Naive thymus-derived CD8-positive, alpha-beta T cell (primary cell): ENCODE measurements around the gene IZUMO1. TPM values are rescaled to one million over a fixed set of nuclear protein-coding genes. Genes with fewer than 3 reads are reported as not detected.

Experiments
- ATAC-seq, 2 donors: fragments of 150-1000 bp; cut with Tn5 transposase in 1 of 2; sonication (Bioruptor Pico), chemical (Tn5 transposase) in 1 of 2; 1 replicate in 1 of 2; 2 replicates in 1 of 2; pipeline ENCODE4 v1.10.0; 2021; ENCODE audit warnings: mild to moderate bottlenecking in 2 of 2, moderate library complexity in 2 of 2
- POLR2A ChIA-PET: fragments of 350-600 bp; sonication (Branson Sonifier 250); formaldehyde crosslinking; loops from one replicate; lab custom pipeline; 2021; ENCODE audit warnings: antibody characterized with exemption; lab: Charles Lee
- DNase-seq, 10 donors: peaks; one replicate each; pipeline versions ENCODE4 v3.0.0 to v3.0.0-alpha.2; 2020 to 2022
- H3K27ac Mint-ChIP-seq, 10 donors: one replicate each; pipeline ENCODE4 v1.8.0; 2020 to 2022; ENCODE audit warnings: mild to moderate bottlenecking in 10 of 10, mixed read lengths in 10 of 10, moderate library complexity in 4 of 10, inconsistent platforms in 1 of 10
- H3K27me3 Mint-ChIP-seq, 5 donors: one replicate each; pipeline ENCODE4 v1.8.0; 2021 to 2022; ENCODE audit warnings: mixed read lengths in 5 of 5
- H3K36me3 Mint-ChIP-seq, 3 donors: one replicate each; pipeline ENCODE4 v1.8.0; 2020 to 2022; ENCODE audit warnings: mixed read lengths in 3 of 3, mild to moderate bottlenecking in 2 of 3, inconsistent platforms in 1 of 3
- H3K4me1 Mint-ChIP-seq, 4 donors: one replicate each; pipeline ENCODE4 v1.8.0; 2021 to 2022; ENCODE audit warnings: mixed read lengths in 4 of 4
- H3K4me3 Mint-ChIP-seq, 10 donors: one replicate each; pipeline ENCODE4 v1.8.0; 2020 to 2022; ENCODE audit warnings: mild to moderate bottlenecking in 10 of 10, mixed read lengths in 10 of 10, moderate library complexity in 6 of 10, inconsistent platforms in 1 of 10
- H3K9me3 Mint-ChIP-seq, 9 donors: one replicate each; pipeline ENCODE4 v1.8.0; 2020 to 2022; ENCODE audit warnings: mixed read lengths in 9 of 9, mild to moderate bottlenecking in 3 of 9, inconsistent platforms in 1 of 9, moderate library complexity in 1 of 9
- polyA plus RNA-seq, 3 donors: library from polyadenylated mRNA; unstranded; fragments of 300-500 nt; fragmentation: Illumina TruSeq; gene quantifications; one replicate each; pipeline ENCODE4 v1.2.3, GENCODE V29; 2021
- total RNA-seq, 8 experiments: library from RNA in 2 of 8; stranded (reverse) in 2 of 8; gene quantifications; one replicate each; pipeline ENCODE4 v1.2.3 and lab custom pipeline; 2021 to 2026

Gene IZUMO1
- total and polyA plus RNA-seq, 5 experiments from 2014 or later = not detected

- POLR2A ChIA-PET = interaction anchor here (0.6 to 2.8 kb wide), 8 partner anchors 10 to 106 kb away, joined by 3 to 16 read pairs (median 6); partner anchors contain the start of genes CA11, RPL18 and SPHK2
- DNase-seq = no peak
- no peaks in the 10 kb centered on the region for H3K27me3 Mint-ChIP-seq
- peak overlapping the region; percentile 20 to 88 (median 78) for H3K27ac Mint-ChIP-seq
- ATAC-seq = no peak
- no peaks in the 10 kb centered on the region for H3K36me3 Mint-ChIP-seq
- H3K9me3 Mint-ChIP-seq = peaks cover 0 to 2% (median 0%) of the 10 kb centered on the region in 9 donors
- peak overlapping the region; percentile 77 to 96 (median 85) for H3K4me3 Mint-ChIP-seq
- peaks cover 10 to 28% (median 19%) of the 10 kb centered on the region in 4 donors for H3K4me1 Mint-ChIP-seq
These were observed 31.7 kb downstream of the IZUMO1 start for GRCh38 chr19:48714759-48715675.

GRCh38 chr19:48713864-48714755, 32.6 kb downstream of the IZUMO1 start:
- no peaks in the 10 kb centered on the region for H3K27me3 Mint-ChIP-seq
- peaks cover 10 to 28% (median 19%) of the 10 kb centered on the region in 4 donors for H3K4me1 Mint-ChIP-seq
- POLR2A ChIA-PET = interaction anchor here (0.5 to 2.8 kb wide), 11 partner anchors 11 to 403 kb away, joined by 3 to 13 read pairs (median 5); partner anchors contain the start of genes CA11, FUT2, RPL18 and SPHK2
- peak; percentile 91 to 98 (median 96) for DNase-seq
- peak overlapping the region; percentile 77 to 96 (median 88) for H3K4me3 Mint-ChIP-seq
- peaks cover 0 to 2% (median 0%) of the 10 kb centered on the region in 9 donors for H3K9me3 Mint-ChIP-seq
- H3K36me3 Mint-ChIP-seq = no peaks in the 10 kb centered on the region
- ATAC-seq = peak; percentile 93 to 94
- peak overlapping the region; percentile 53 to 90 (median 83) for H3K27ac Mint-ChIP-seq

GRCh38 chr19:48713041-48713863, 33.5 kb downstream of the IZUMO1 start:
- no peaks in the 10 kb centered on the region for H3K27me3 Mint-ChIP-seq
- peak overlapping the region in 6 of 10 donors; percentile 8 to 90 (median 83) for H3K27ac Mint-ChIP-seq
- POLR2A ChIA-PET = interaction anchor here (0.5 to 2.8 kb wide), 10 partner anchors 11 to 404 kb away, joined by 3 to 13 read pairs (median 5); partner anchors contain the start of genes CA11, FUT2, RPL18 and SPHK2

GRCh38 chr19:48711106-48711662, 35.5 kb downstream of the IZUMO1 start:
- Mint-ChIP-seq H3K27ac (peak overlapping the region in 1 of 10 donors; percentile 11), H3K9me3 (peaks cover 0 to 2% (median 0%) of the 10 kb centered on the region in 9 donors), H3K27me3 (no peaks in the 10 kb centered on the region), H3K4me1 (peaks cover 10 to 28% (median 20%) of the 10 kb centered on the region in 4 donors), H3K4me3 (peak overlapping the region in 5 of 10 donors; percentile 24 to 58 (median 52)), H3K36me3 (peaks cover 0 to 7% (median 3%) of the 10 kb centered on the region in 3 donors)
- POLR2A ChIA-PET = interaction anchor here (0.7 kb wide), 1 partner anchor 28 kb away, joined by 10 read pairs; no protein-coding TSS in a partner anchor
- DNase-seq (no peak), ATAC-seq (no peak)

More at GRCh38 chr19:48713041-48713863, 33.5 kb downstream of the IZUMO1 start:
- DNase-seq (no peak), ATAC-seq (no peak)
- H3K36me3 Mint-ChIP-seq = no peaks in the 10 kb centered on the region
- H3K9me3 Mint-ChIP-seq = peaks cover 0 to 2% (median 0%) of the 10 kb centered on the region in 9 donors
- peak overlapping the region; percentile 77 to 96 (median 88) for H3K4me3 Mint-ChIP-seq
- peaks cover 10 to 28% (median 20%) of the 10 kb centered on the region in 4 donors for H3K4me1 Mint-ChIP-seq

GRCh38 chr19:48708471-48708870, 38.2 kb downstream of the IZUMO1 start:
- peaks cover 7 to 12% (median 10%) of the 10 kb centered on the region in 4 donors for H3K4me1 Mint-ChIP-seq
- H3K4me3 Mint-ChIP-seq = no peak overlapping the region
- no peak for ATAC-seq

DNA sequence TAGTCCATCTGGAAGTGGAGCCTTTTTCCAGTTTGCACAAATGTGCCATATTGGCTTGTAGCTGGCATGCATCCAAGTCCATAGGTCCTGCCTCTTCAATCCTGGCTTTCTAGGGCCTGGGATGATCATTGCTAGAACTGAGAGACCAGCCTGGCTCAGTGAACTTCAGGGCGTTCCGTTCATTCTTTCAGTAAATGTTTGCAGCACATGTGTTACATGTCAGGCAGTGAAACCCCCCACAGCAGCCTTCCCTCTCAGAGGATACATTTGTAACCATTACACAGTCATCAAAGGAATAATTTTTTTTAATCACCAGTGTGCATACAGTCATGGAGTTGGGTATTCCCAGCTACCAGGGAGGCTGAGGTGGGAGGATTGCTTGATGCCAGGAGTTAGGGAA, 41.3 kb downstream of the IZUMO1 start:
- H3K9me3 Mint-ChIP-seq = no peaks in the 10 kb centered on the region
- H3K4me1 Mint-ChIP-seq = peaks cover 0 to 6% (median 0%) of the 10 kb centered on the region in 4 donors
- no peak overlapping the region for H3K4me3 Mint-ChIP-seq
- no peak overlapping the region for H3K27ac Mint-ChIP-seq
- ATAC-seq = no peak
- no peak for DNase-seq
- no peaks in the 10 kb centered on the region for H3K27me3 Mint-ChIP-seq
- peaks cover 0 to 42% (median 38%) of the 10 kb centered on the region in 3 donors for H3K36me3 Mint-ChIP-seq
- POLR2A ChIA-PET = interaction anchor here (1.2 kb wide), 1 partner anchor 10 kb away, joined by 3 read pairs; no protein-coding TSS in a partner anchor

More at GRCh38 chr19:48708471-48708870, 38.2 kb downstream of the IZUMO1 start:
- H3K36me3 Mint-ChIP-seq = peaks cover 0 to 26% (median 20%) of the 10 kb centered on the region in 3 donors
- peaks cover 0 to 2% (median 0%) of the 10 kb centered on the region in 9 donors for H3K9me3 Mint-ChIP-seq
- no peak for DNase-seq
- H3K27ac Mint-ChIP-seq = peak overlapping the region in 3 of 10 donors; percentile 52 to 93 (median 54)
- POLR2A ChIA-PET = no interaction called here
- no peaks in the 10 kb centered on the region for H3K27me3 Mint-ChIP-seq

GRCh38 chr19:48703316-48703715, 43.4 kb downstream of the IZUMO1 start:
- Mint-ChIP-seq H3K27ac (no peak overlapping the region), H3K27me3 (peaks cover 0 to 2% (median 0%) of the 10 kb centered on the region in 5 donors), H3K4me3 (no peak overlapping the region), H3K9me3 (no peaks in the 10 kb centered on the region), H3K4me1 (peaks cover 0 to 1% (median 0%) of the 10 kb centered on the region in 4 donors), H3K36me3 (peaks cover 0 to 46% (median 43%) of the 10 kb centered on the region in 3 donors)
- no peak for ATAC-seq
- POLR2A ChIA-PET = no interaction called here
- no peak for DNase-seq

GRCh38 chr19:48702701-48703100, 44.0 kb downstream of the IZUMO1 start:
- ATAC-seq (no peak), DNase-seq (no peak)
- Mint-ChIP-seq H3K4me3 (no peak overlapping the region), H3K36me3 (peaks cover 0 to 46% (median 43%) of the 10 kb centered on the region in 3 donors), H3K4me1 (peaks cover 0 to 3% (median 1%) of the 10 kb centered on the region in 4 donors), H3K27me3 (peaks cover 0 to 6% (median 0%) of the 10 kb centered on the region in 5 donors), H3K9me3 (no peaks in the 10 kb centered on the region), H3K27ac (peak overlapping the region in 1 of 10 donors; percentile 58)
- POLR2A ChIA-PET = no interaction called here

DNA sequence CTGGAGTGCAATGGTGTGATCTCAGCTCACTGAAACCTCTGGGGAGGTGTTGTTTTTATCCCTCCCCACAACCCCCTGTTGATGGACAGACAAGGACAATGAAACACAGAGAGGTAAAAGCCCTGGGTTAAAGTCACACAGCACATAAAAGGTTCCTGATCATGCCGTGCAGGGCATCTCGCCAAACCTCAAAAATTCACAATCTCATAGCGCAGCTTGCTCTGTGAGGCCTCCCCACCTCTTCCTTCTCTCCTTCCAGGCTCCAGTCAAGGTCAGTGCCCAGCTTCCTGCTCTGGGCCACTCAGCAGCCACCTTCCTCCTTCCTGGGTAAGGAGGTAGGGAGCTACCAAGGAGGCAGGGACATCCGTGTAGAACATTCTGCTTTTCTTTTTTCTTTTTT, 48.7 kb downstream of the IZUMO1 start:
- H3K27me3 Mint-ChIP-seq = peaks cover 4 to 20% (median 7%) of the 10 kb centered on the region in 5 donors
- no peaks in the 10 kb centered on the region for H3K9me3 Mint-ChIP-seq
- peaks cover 0 to 25% (median 21%) of the 10 kb centered on the region in 3 donors for H3K36me3 Mint-ChIP-seq
- ATAC-seq (no peak), DNase-seq (no peak)
- H3K27ac Mint-ChIP-seq = no peak overlapping the region
- H3K4me1 Mint-ChIP-seq = peaks cover 8 to 14% (median 12%) of the 10 kb centered on the region in 4 donors
- peak overlapping the region in 2 of 10 donors; percentile 24 for H3K4me3 Mint-ChIP-seq
- POLR2A ChIA-PET = interaction anchor here (0.7 kb wide), 1 partner anchor 30 kb away, joined by 7 read pairs; no protein-coding TSS in a partner anchor

DNA sequence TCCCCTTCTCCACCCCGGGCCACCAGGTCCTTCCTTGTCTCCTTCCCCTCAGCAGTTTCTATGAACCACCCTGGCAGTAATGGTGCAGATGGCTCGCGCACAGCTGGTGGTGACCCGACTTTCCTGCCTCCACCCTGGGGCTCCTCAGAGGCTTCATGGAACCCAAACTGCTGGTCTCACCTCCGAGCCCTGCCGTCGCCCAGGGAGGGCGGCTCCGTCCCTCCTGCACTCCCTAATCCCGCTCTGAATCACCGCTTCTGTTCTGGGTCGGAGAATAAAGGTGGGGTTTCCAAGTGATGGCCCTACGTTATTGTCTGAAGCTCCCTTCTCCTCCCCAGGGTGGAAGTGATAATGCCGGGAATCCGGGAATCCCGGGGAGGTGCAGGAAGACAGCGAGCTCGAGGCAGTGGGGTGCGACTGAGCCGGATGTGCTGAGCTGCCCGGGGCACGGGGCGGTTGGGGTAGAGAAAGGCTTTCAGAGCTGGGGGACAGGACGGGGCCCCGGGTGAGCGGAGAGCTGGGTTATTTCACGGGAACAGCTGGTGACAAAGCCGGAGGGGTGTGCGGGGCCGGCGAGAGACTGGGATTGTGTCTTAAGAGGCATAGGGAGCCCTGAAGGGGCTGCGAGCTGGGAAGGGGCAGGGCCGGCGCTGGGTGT, 50.2 kb downstream of the IZUMO1 start:
- Mint-ChIP-seq H3K27ac (peak overlapping the region in 4 of 10 donors; percentile 11 to 85 (median 56)), H3K4me1 (peaks cover 8 to 14% (median 12%) of the 10 kb centered on the region in 4 donors), H3K4me3 (peak overlapping the region; percentile 48 to 84 (median 67)), H3K9me3 (no peaks in the 10 kb centered on the region), H3K36me3 (peaks cover 0 to 16% (median 15%) of the 10 kb centered on the region in 3 donors), H3K27me3 (peaks cover 4 to 20% (median 7%) of the 10 kb centered on the region in 5 donors)
- POLR2A ChIA-PET = interaction anchor here (1.5 kb wide), 1 partner anchor 17 kb away, joined by 4 read pairs; no protein-coding TSS in a partner anchor
- ATAC-seq (peak; percentile 79 to 85), DNase-seq (peak in 3 of 10 donors; percentile 16 to 30 (median 23))
